ENCODE measurements around the gene CEP131.

- no peak for TF ChIP-seq CTCF (IDR thresholded peaks at IDR 0.05)
- TF ChIP-seq EP300 (IDR thresholded peaks at IDR 0.05): no peak
- no peak for TF ChIP-seq POLR2A (IDR thresholded peaks at IDR 0.05)
These were observed 61.2 kb downstream of the CEP131 start for GRCh38 chr17:81161536-81161935.

Measured in tibial nerve (tissue), 4 donors.